HEK293 (cell line): Measurements from ENCODE around the gene MYO18B.

Experiments
- CTCF ChIP-seq: fragments of 450-650 bp; formaldehyde crosslinking; IDR thresholded peaks from 2 replicates; pipeline ENCODE4 v1.5.1; 2016; ENCODE audit warnings: missing biosample characterization, missing genetic modification characterization
- MZF1 ChIP-seq: fragments of 450-650 bp; formaldehyde crosslinking; IDR thresholded peaks from 2 replicates; pipeline ENCODE4 v1.5.1; 2017; ENCODE audit warnings: missing biosample characterization, missing genetic modification characterization, borderline replicate concordance
- REST ChIP-seq: fragments of 450-650 bp; formaldehyde crosslinking; IDR thresholded peaks from 2 replicates; pipeline ENCODE4 v1.5.1; 2016; ENCODE audit warnings: missing biosample characterization, missing genetic modification characterization
- SP2 ChIP-seq: fragments of 450-650 bp; formaldehyde crosslinking; IDR thresholded peaks from 2 replicates; pipeline ENCODE4 v1.5.1; 2016; ENCODE audit warnings: missing biosample characterization, missing genetic modification characterization
- ZNF121 ChIP-seq: fragments of 450-650 bp; formaldehyde crosslinking; IDR thresholded peaks from 2 replicates; pipeline ENCODE4 v1.5.1; 2016; ENCODE audit warnings: missing biosample characterization, missing genetic modification characterization
- ZNF292 ChIP-seq: fragments of 450-650 bp; formaldehyde crosslinking; IDR thresholded peaks from 2 replicates; pipeline ENCODE4 v1.5.1; 2016; ENCODE audit warnings: low read depth, missing biosample characterization, missing genetic modification characterization, borderline replicate concordance
- ZNF48 ChIP-seq: fragments of 450-650 bp; formaldehyde crosslinking; IDR thresholded peaks from 2 replicates; pipeline ENCODE4 v1.5.1; 2016; ENCODE audit warnings: missing biosample characterization, missing genetic modification characterization
- ZNF571 ChIP-seq: fragments of 450-650 bp; formaldehyde crosslinking; IDR thresholded peaks from 2 replicates; pipeline ENCODE4 v1.5.0; 2017; ENCODE audit warnings: missing biosample characterization, missing genetic modification characterization
- ZNF639 ChIP-seq: fragments of 450-650 bp; formaldehyde crosslinking; IDR thresholded peaks from 2 replicates; pipeline ENCODE4 v1.5.1; 2016; ENCODE audit warnings: missing biosample characterization, missing genetic modification characterization
- ZNF776 ChIP-seq: fragments of 450-650 bp; formaldehyde crosslinking; IDR thresholded peaks from 2 replicates; pipeline ENCODE4 v1.5.0; 2017; ENCODE audit warnings: missing biosample characterization, missing genetic modification characterization, borderline replicate concordance
- ZSCAN23 ChIP-seq: fragments of 450-650 bp; formaldehyde crosslinking; IDR thresholded peaks from 2 replicates; pipeline ENCODE4 v1.5.1; 2016; ENCODE audit warnings: missing biosample characterization, missing genetic modification characterization

GRCh38 chr22:25816522-25817059 is 74.6 kb downstream of the MYO18B start:
- no peak for TF ChIP-seq ZNF776 (tag by site-specific recombination)
- TF ChIP-seq CTCF (tag by site-specific recombination), result no peak
- no peak for TF ChIP-seq ZNF48 (tag by site-specific recombination)
- no peak for TF ChIP-seq ZNF639 (tag by site-specific recombination)
- TF ChIP-seq ZNF571 (tag by site-specific recombination), result no peak
- no peak for TF ChIP-seq REST (tag by site-specific recombination)
- TF ChIP-seq ZSCAN23 (tag by site-specific recombination), result no peak
- TF ChIP-seq MZF1, result no peak
- no peak for TF ChIP-seq SP2 (tag by site-specific recombination)
- TF ChIP-seq ZNF292 (tag by site-specific recombination), result no peak
- no peak for TF ChIP-seq ZNF121 (tag by site-specific recombination)
